HepG2 (cell line): ENCODE measurements around the gene ABHD17B. TPM values are rescaled to one million over a fixed set of nuclear protein-coding genes. Genes with fewer than 3 reads are reported as not detected.

ENCODE experiments used
- ATAC-seq: fragments of 200-7000 bp; cut with Tn5 transposase; 3 replicates; pipeline ENCODE4 v1.9.1; 2020; ENCODE audit warnings: mild to moderate bottlenecking, moderate library complexity
- BruUV-seq: library from RNA; stranded (reverse); fragments of 400-500 nt; replicated peaks from 2 replicates; lab custom pipeline; 2021; lab: Mats Ljungman, UMichigan
- CTCF ChIA-PET: fragments of 300-600 bp; formaldehyde crosslinking; extraction: SDS; loops from one replicate; lab custom pipeline; 2021; ENCODE audit warnings: low total read pairs, inconsistent platforms, low intra/inter-chr PET ratio; lab: Yijun Ruan, JAX
- POLR2A ChIA-PET: fragments of 350-600 bp; sonication (Branson Sonifier 250); formaldehyde crosslinking; loops from one replicate; lab custom pipeline; 2020; ENCODE audit warnings: antibody characterized with exemption, inconsistent platforms; lab: Yijun Ruan, JAX
- DNase-seq: peaks from one replicate; pipeline ENCODE4 v3.0.0-alpha.2; 2015; ENCODE audit warnings: low spot score
- FAIRE-seq: peaks from 3 replicates; lab custom pipeline; 2011; peaks lifted over from hg19 to GRCh38; lab: Jason Lieb, UNC
- H2AFZ ChIP-seq: one replicate; pipeline ENCODE4 v1.6.1; 2011; ENCODE audit warnings: low read length, inconsistent platforms
- H3K27ac ChIP-seq: fragments of 300-600 bp; 3 replicates; pipeline ENCODE4 v1.8.0; 2011; ENCODE audit warnings: mixed run types, mild to moderate bottlenecking, mixed read lengths, low read length, inconsistent platforms; ENCODE audit not compliant: insufficient read depth; ENCODE audit errors: extremely low read length
- H3K27me3 ChIP-seq, 2 experiments: fragments of 200-600 bp in 1 of 2; 2 replicates in 1 of 2; 3 replicates in 1 of 2; pipeline versions ENCODE4 v1.6.0 to v1.8.0; 2011; ENCODE audit warnings: low read length in 2 of 2, mild to moderate bottlenecking in 2 of 2, moderate library complexity in 2 of 2, inconsistent platforms in 1 of 2; ENCODE audit not compliant: insufficient read depth in 2 of 2, control insufficient read depth in 1 of 2
- H3K36me3 ChIP-seq, 2 experiments: fragments of 200-600 bp in 1 of 2; replicated peaks in 1 of 2; 2 replicates in 1 of 2; 3 replicates in 1 of 2; pipeline versions ENCODE4 v1.5.1 to v1.8.0; 2011; ENCODE audit warnings: low read length in 2 of 2, inconsistent platforms in 1 of 2; ENCODE audit not compliant: insufficient read depth in 2 of 2, control insufficient read depth in 1 of 2
- H3K4me1 ChIP-seq: 2 replicates; pipeline ENCODE4 v1.5.1; 2012; ENCODE audit warnings: low read length, inconsistent platforms; ENCODE audit not compliant: insufficient read depth
- H3K4me2 ChIP-seq: 2 replicates; pipeline ENCODE4 v1.6.0; 2011; ENCODE audit warnings: low read depth, low read length, inconsistent platforms
- H3K4me3 ChIP-seq, 3 experiments: fragments of 200-600 bp in 1 of 3; sonication (generic), shearing (Covaris generic) in 1 of 3; replicated peaks in 1 of 3; 2 replicates each; pipeline ENCODE4 v1.5.1; 2011 to 2016; ENCODE audit warnings: low read length in 3 of 3, inconsistent platforms in 2 of 3, low read depth in 2 of 3, mild to moderate bottlenecking in 2 of 3, control low read depth in 1 of 3, mixed read lengths in 1 of 3; ENCODE audit not compliant: insufficient read depth in 1 of 3
- H3K79me2 ChIP-seq: one replicate; pipeline ENCODE4 v1.6.1; 2011; ENCODE audit warnings: low read length, inconsistent platforms; ENCODE audit not compliant: insufficient read depth
- H3K9ac ChIP-seq: 2 replicates; pipeline ENCODE4 v1.6.0; 2011; ENCODE audit warnings: mild to moderate bottlenecking, low read depth, low read length, inconsistent platforms; ENCODE audit not compliant: insufficient read depth
- H3K9me3 ChIP-seq: 2 replicates; pipeline ENCODE4 v1.5.1; 2012; ENCODE audit warnings: mild to moderate bottlenecking, low read length
- H4K20me1 ChIP-seq: 2 replicates; pipeline ENCODE4 v1.6.0; 2011; ENCODE audit warnings: inconsistent platforms, mild to moderate bottlenecking, low read length, moderate library complexity; ENCODE audit not compliant: insufficient read depth
- HOXD1 ChIP-seq: sonication (generic); formaldehyde crosslinking; IDR thresholded peaks from 2 replicates; pipeline ENCODE4 v1.5.0; 2020; ENCODE audit warnings: missing genetic modification reagents
- SP1 ChIP-seq, 2 experiments: fragments of 450-650 bp in 1 of 2; sonication (generic) in 1 of 2; formaldehyde crosslinking in 1 of 2; IDR thresholded peaks; 2 replicates each; pipeline versions ENCODE4 v1.4.0 to v1.6.1; 2016 to 2020; ENCODE audit warnings: missing genetic modification reagents in 1 of 2
- ZBTB46 ChIP-seq: sonication (generic); formaldehyde crosslinking; IDR thresholded peaks from 2 replicates; pipeline ENCODE4 v1.4.0; 2020; ENCODE audit warnings: mild to moderate bottlenecking, missing genetic modification reagents, borderline replicate concordance
- ZNF354B ChIP-seq: sonication (generic); formaldehyde crosslinking; IDR thresholded peaks from 2 replicates; pipeline ENCODE4 v1.8.0; 2022; ENCODE audit warnings: mild to moderate bottlenecking, missing genetic modification reagents
- ZNF367 ChIP-seq: sonication (generic); formaldehyde crosslinking; IDR thresholded peaks from 2 replicates; pipeline ENCODE4 v1.4.0; 2020; ENCODE audit warnings: missing genetic modification reagents, borderline replicate concordance
- ZNF569 ChIP-seq: sonication (generic); formaldehyde crosslinking; IDR thresholded peaks from 2 replicates; pipeline ENCODE4 v1.5.0; 2020; ENCODE audit warnings: mild to moderate bottlenecking, missing genetic modification reagents, moderate library complexity, borderline replicate concordance
- ZSCAN22 ChIP-seq: sonication (generic); formaldehyde crosslinking; IDR thresholded peaks from 2 replicates; pipeline ENCODE4 v1.4.0; 2020; ENCODE audit warnings: mild to moderate bottlenecking, missing genetic modification reagents
- WGBS: methylation state at CpG from one replicate; pipeline ENCODE4 v1.1.6; 2017; ENCODE audit warnings: low lambda C conversion rate; 5-methylcytosine and 5-hydroxymethylcytosine counted together
- in situ Hi-C: cut with HindIII; loops from 2 replicates; pipeline ENCODE4 v1.10.0; 2017; ENCODE audit warnings: low pct_unique_long_range_greater_than_20kb; ENCODE audit not compliant: extremely low pct_ligation_motif_present
- intact Hi-C: fragments of 100-400 bp; cut with micrococcal nuclease; formaldehyde crosslinking; loops from one replicate; pipeline ENCODE4 v1.10.0; 2022; ENCODE audit not compliant: unreplicated experiment
- polyA plus RNA-seq, 8 experiments: library from polyadenylated mRNA; depleted of rRNA in 3 of 8; stranded (reverse) in 7 of 8; unstranded in 1 of 8; fragments of >200 nt; fragmentation: Illumina TruSeq in 4 of 8; extraction: Trizol in 4 of 8; gene quantifications; 2 replicates each; pipeline versions ENCODE4 v1.2.1 to v1.2.3, GENCODE V29; 2011 to 2016; ENCODE audit warnings: low read depth in 4 of 8, missing spikeins in 1 of 8, mixed read lengths in 1 of 8; ENCODE audit not compliant: insufficient read depth in 1 of 8
- total RNA-seq, 5 experiments: library from RNA; depleted of rRNA; stranded (reverse); fragments of >200 nt; fragmentation: Illumina TruSeq; extraction: Trizol; gene quantifications; 2 replicates each; pipeline ENCODE4 v1.2.3, GENCODE V29; 2016; ENCODE audit warnings: low read depth in 1 of 5

ABHD17B gene
- total and polyA plus RNA-seq, 2 of the 13 experiments (the other 11 are each of a cell fraction or from before 2014, with no cell fraction given) = 11.3 to 22.0 TPM

- H4K20me1 ChIP-seq = no peaks in the 10 kb centered on the region
- intact Hi-C loops (no loop called here), in situ Hi-C loops (no loop called here)
- no peaks in the 10 kb centered on the region for H3K27me3 ChIP-seq
- H3K4me2 ChIP-seq = no peak overlapping the region
- no peak for TF ChIP-seq SP1 (IDR thresholded peaks at IDR 0.05)
- no peak for TF ChIP-seq SP1 (CRISPR knock-in tag; IDR thresholded peaks at IDR 0.05)
- TF ChIP-seq ZBTB46 (CRISPR knock-in tag) = no peak
- no peak for TF ChIP-seq ZNF367 (CRISPR knock-in tag)
- TF ChIP-seq ZNF569 (CRISPR knock-in tag) = no peak
- TF ChIP-seq ZSCAN22 (CRISPR knock-in tag) = no peak
- TF ChIP-seq ZNF354B (CRISPR knock-in tag) = no peak
- TF ChIP-seq HOXD1 (CRISPR knock-in tag) = no peak
- 0 out of 5 replicates have a peak, but pooled peaks cover 0 to 3% of the 10 kb centered on the region in 2 experiments for H3K36me3 ChIP-seq
- FAIRE-seq = no peak
- H3K27ac ChIP-seq = no peak overlapping the region
- H3K4me1 ChIP-seq = peaks cover 34% of the 10 kb centered on the region
- no peak for ATAC-seq
- CTCF ChIA-PET = no interaction called here
- WGBS = 92% methylated on average over 2 of the region's 2 CpGs
- no peak for DNase-seq
- peaks cover 26% of the 10 kb centered on the region for H3K79me2 ChIP-seq
- H3K9me3 ChIP-seq = no peaks in the 10 kb centered on the region
- BruUV-seq = no TSS peak
- POLR2A ChIA-PET = interaction anchor here (1.7 kb wide), 1 partner anchor 19 kb away, joined by 5 read pairs; the partner anchor contains the start of genes ABHD17B and C9orf85
- H3K9ac ChIP-seq = no peak overlapping the region
- no peak overlapping the region for H2AFZ ChIP-seq
- H3K4me3 ChIP-seq = no peak overlapping the region
These were observed 18.9 kb upstream of the ABHD17B start for GRCh38 chr9:71929791-71930440.
